Stimulated activated CD8-positive, alpha-beta memory T cell treated with anti-CD3 and anti-CD28 coated beads, Interleukin-4, amount 100 ng/mL, for 1 hour (primary cell): ENCODE results near the gene SLC22A17.
"Not testable (repeated sequence)": the region's sequence is repeated elsewhere in the genome, so short reads cannot be mapped to it uniquely, and the experiment has no call there.

Source experiments
- DNase-seq, 2 donors: peaks; one replicate each; pipeline ENCODE4 v3.0.0-alpha.2; 2020; ENCODE audit warnings: low read depth in 2 of 2, low spot score in 1 of 2

Gene SLC22A17

GRCh38 chr14:23345987-23346692 is 6.5 kb downstream of the SLC22A17 start:
- no peak for DNase-seq

DNA sequence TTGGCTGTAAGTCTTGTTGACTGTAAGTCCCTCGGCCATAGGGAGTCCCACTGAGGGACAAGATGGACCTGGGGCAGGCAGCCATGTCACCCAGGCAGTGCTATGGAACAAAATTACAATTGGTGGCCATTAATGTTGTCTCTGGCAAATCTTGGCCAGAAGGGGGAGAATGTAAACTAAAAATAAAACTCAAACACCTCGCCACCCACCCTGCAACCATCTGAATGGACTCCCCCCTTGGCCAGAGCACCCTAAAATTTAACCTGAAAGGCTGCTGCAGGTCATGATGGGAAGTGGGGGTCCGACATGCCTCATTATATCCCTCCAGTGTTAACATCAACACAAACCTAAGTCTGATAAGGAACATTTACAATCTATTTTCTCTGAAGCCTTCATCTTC is 8.2 kb downstream of the SLC22A17 start:
- DNase-seq: no peak

GRCh38 chr14:23339506-23340268 is 13.0 kb downstream of the SLC22A17 start:
- no peak for DNase-seq

- DNase-seq: no peak
These were observed 17.1 kb downstream of the SLC22A17 start for GRCh38 chr14:23335623-23336022.

DNA sequence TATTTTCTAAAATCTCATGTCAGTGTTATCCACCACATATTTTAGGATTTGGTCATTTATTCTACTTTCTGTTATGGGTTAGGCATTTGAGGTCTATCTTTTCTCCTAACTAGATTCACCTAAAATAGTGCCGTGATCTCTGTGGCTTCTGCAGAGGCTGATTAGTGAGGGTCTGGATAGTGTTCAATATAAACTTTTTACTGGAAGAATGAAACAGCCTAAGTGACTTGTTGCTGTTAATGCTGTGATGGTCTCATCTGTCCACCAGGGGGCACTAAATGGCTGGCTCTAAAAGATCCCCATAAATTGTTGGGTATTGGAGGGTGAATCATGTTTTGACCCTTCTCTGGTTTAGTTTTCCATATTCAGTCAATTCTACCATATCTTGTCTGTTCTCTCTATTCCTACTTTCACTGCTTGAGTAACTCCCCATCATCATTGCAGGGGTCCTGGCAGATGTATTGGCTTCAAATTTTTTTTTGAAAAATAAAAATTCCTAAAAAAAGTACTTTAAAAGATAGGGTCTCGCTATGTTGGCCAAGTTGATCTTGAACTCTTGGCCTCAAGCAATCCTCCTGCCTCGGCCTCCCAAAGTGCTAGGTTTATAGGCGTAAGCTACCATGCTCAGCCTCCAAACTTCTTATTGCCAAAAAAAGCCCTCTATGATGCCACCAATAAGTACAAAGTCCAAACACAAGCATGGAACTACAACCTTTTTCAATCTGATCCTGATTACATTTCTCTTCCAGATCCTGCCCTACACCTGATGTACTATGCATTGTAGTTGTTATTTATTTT is 24.5 kb downstream of the SLC22A17 start:
- DNase-seq: no peak

- DNase-seq: no peak
These were observed 26.0 kb downstream of the SLC22A17 start for GRCh38 chr14:23326491-23327332.

DNA sequence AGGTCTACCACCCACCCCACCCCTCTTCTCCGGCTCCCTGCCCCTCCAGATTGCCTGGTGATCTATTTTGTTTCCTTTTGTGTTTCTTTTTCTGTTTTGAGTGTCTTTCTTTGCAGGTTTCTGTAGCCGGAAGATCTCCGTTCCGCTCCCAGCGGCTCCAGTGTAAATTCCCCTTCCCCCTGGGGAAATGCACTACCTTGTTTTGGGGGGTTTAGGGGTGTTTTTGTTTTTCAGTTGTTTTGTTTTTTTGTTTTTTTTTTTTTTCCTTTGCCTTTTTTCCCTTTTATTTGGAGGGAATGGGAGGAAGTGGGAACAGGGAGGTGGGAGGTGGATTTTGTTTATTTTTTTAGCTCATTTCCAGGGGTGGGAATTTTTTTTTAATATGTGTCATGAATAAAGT is 26.9 kb downstream of the SLC22A17 start:
- not testable (repeated sequence) for DNase-seq

DNA sequence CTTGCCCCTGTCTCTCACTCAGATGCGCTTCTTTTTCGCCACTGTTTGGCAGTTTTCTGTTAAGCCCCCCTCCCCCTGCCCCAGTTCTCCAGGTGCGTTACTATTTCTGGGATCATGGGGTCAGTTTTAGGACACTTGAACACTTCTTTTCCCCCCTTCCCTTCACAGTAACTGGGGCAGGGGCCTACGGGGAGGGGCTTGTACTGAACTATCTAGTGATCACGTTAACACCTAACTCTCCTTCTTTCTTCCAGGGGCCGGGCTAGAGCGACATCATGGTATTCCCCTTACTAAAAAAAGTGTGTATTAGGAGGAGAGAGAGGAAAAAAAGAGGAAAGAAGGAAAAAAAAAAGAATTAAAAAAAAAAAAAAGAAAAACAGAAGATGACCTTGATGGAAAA is 27.7 kb downstream of the SLC22A17 start:
- no peak for DNase-seq

DNA sequence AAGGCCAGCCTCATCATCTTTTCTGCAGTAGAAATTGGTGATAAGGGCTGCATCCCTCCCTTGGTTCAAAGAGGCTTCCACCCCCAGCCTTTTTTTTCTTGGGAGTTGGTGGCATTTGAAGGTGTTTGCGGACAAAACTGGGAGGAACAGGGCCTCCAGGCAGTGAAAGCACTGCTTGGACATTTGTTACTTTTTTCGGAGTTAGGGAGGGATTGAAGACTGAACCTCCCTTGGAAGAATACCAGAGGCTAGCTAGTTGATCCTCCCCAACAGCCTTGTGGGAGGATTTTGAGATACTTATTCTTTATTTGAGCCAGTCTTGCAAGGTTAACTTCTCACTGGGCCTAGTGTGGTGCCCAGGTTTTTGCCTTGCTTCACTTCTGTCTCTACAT is 28.2 kb downstream of the SLC22A17 start:
- DNase-seq: no peak

DNA sequence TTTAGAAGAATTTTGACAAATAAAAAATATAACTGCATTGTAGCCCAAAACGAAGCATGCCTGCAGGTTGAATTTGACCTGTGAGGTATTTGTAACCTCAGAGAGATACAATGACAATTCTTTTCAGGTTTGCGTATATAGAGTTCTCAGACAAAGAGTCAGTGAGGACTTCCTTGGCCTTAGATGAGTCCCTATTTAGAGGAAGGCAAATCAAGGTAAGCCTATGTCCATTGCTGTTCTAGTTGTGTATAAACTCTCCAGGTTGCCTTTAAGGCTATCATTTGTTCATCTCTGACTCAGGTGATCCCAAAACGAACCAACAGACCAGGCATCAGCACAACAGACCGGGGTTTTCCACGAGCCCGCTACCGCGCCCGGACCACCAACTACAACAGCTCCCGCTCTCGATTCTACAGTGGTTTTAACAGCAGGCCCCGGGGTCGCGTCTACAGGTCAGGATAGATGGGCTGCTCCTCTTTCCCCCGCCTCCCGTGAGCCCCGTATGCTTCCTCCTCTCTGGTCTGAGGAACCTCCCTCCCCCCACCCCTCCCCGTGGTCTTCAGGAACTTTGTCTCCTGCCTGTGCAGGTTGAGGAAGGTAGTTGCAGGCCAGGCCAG is 28.7 kb downstream of the SLC22A17 start:
- DNase-seq: no peak

DNA sequence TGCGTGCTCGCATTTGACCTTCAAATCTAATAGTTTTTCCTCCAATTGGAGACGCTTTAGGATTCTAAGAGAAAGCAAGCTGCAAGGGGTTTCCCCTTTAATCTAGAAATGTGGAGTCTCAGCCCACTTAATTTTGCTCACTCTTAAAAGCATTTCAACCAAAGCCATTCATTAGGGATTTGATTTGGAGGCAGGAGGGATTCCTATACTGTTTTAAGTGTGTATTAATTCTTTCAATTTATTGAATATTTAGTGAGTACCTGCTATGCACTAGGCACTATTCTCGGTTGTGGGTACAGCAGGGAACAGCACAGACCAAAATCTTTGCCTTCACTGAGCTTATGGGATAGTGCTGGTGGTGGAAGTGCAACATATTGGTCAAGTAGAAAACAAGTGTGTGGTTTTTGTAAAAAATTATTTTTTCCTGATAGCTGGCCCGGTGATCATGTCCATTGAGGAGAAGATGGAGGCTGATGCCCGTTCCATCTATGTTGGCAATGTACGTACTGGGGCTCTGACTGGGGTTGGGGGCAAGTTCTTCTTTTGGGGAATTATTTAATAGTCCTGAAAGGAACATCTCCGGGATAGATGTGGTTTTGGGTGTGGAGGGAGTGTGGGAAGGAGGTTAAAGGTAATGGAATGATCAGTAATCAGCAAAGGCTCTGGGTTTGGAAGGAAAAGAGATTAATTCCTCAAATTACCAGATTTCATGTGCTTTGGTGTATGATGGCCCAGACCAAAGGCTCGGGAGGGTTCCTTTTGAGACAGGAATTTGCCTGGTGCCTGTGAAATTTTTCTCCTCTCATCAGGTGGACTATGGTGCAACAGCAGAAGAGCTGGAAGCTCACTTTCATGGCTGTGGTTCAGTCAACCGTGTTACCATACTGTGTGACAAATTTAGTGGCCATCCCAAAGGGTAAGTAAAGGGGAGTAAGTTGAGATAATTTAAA is 29.8 kb downstream of the SLC22A17 start:
- DNase-seq: no peak

DNA sequence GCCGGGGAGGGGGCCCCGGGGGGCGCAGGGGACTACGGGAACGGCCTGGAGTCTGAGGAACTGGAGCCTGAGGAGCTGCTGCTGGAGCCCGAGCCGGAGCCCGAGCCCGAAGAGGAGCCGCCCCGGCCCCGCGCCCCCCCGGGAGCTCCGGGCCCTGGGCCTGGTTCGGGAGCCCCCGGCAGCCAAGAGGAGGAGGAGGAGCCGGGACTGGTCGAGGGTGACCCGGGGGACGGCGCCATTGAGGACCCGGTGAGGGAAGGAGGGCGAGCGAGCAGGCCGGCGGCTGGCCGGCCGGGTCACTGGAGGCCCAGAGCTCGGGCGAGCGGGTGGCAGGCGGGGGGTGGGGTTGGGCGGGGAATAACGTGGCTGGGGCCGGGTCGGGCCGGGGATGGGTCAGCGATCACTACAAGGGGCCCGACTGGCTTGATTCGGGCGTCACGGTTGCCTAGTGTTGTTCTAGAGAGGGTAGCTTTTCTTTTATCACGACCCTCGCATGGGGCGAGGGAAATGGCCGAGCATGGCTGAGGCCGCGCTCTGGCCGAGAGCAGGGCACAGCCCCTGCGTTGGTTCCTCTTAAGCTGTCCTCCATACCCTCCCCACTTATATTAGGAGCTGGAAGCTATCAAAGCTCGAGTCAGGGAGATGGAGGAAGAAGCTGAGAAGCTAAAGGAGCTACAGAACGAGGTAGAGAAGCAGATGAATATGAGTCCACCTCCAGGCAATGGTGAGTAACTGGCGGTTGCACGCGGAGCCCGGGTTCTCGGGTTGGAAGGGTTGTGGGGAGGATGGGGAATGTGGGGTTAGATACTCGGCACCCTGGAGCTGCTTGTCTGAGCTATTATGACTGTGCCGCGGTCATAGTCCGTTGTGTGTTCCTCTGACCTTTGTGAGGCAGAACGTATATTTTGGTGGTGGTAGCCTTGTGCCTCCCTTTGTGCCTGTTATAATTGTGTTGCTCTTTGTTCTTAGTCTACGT is 30.8 kb downstream of the SLC22A17 start:
- no peak for DNase-seq

GRCh38 chr14:23320584-23321571 is 31.8 kb downstream of the SLC22A17 start, which contains the start of gene PABPN1:
PABPN1 (plus strand) TSS chr14:23321457; CDS start chr14:23321470, 13 bp downstream.
- peak; percentile 90 to 95 for DNase-seq

DNA sequence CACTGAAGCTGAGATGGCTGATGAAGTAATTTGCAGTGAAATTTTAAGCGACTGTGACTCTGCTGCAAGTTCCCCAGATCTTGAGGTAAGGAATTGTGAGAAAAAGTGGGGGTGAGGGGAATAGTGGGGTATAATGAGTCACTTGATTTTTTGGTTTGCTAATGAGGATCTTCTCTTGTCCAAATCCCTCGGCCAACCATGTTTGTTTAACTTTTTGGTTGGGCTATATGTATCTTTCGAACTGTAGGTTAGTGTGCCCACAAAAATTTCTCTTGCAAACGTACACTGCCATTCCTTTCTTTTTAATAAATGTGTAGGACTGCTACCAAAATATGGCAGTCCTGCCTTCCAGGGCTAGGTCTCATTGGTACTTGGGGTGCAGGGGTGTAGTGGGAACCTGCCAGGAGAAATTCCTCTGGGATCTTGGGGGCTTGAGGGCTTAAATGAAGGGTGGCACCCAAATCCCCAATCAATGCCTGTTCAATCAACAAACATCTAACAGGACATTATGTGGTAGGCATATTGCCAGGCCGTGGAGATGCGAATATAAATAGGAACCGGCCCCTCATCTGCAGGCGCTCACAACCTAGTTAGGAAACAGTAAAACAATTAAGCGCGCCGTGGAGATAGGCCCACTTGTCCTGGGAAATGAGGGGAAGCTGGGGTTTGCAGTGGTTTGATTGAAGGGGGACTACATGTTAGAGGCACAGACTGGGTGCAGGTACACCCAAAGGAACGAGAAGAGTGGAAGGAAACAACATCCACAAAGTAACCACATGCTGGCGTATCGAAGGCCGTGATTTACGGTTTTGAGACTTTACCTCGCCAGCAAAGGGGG is 32.7 kb downstream of the SLC22A17 start:
- no peak for DNase-seq

GRCh38 chr14:23316300-23316699 is 36.4 kb downstream of the SLC22A17 start:
- no peak for DNase-seq

DNA sequence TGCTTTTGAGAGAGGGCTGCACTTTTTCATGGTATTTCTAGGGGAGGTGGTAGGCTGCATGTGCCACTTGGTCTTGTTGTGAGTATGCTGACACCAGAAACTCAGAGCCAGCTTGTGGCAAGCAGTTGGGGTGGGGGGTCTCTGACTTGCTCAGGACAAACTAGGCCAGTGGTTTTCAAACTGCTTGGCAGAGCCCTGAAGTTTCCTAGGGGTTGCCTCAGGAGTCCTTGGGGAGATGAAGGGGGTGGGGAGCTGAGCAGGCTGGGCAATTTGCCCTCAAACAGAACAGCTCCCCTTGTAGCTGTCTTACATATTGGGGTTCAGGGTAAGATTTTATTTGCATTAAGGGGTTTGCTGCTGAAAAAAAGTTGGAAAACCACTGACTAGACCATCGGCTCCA is 42.1 kb downstream of the SLC22A17 start:
- DNase-seq: no peak
